Stomach smooth muscle (tissue), 2 donors: ENCODE measurements around the gene IRF2BP1.

ENCODE experiments used
- H3K27ac ChIP-seq: one replicate; pipeline ENCODE4 v1.7.0; 2013; ENCODE audit warnings: mild to moderate bottlenecking, low read length, inconsistent platforms
- H3K27me3 ChIP-seq, 2 donors: one replicate each; pipeline ENCODE4 v1.7.0; 2013; ENCODE audit warnings: low read length in 2 of 2; ENCODE audit not compliant: insufficient read depth in 2 of 2, control insufficient read depth in 1 of 2
- H3K36me3 ChIP-seq, 2 donors: one replicate each; pipeline ENCODE4 v1.7.0; 2013; ENCODE audit warnings: low read length in 2 of 2; ENCODE audit not compliant: control insufficient read depth in 2 of 2, insufficient read depth in 2 of 2
- H3K4me1 ChIP-seq: one replicate; pipeline ENCODE4 v1.7.0; 2013; ENCODE audit warnings: low read length; ENCODE audit not compliant: control insufficient read depth, insufficient read depth
- H3K4me3 ChIP-seq, 2 donors: one replicate each; pipeline ENCODE4 v1.7.0; 2013; ENCODE audit warnings: low read length in 2 of 2
- H3K9ac ChIP-seq, 2 donors: one replicate each; pipeline ENCODE4 v1.7.0; 2013; ENCODE audit warnings: low read length in 2 of 2, mild to moderate bottlenecking in 1 of 2
- H3K9me3 ChIP-seq, 2 donors: one replicate each; pipeline ENCODE4 v1.7.0; 2013; ENCODE audit warnings: low read length in 2 of 2; ENCODE audit not compliant: control insufficient read depth in 2 of 2
- donor health status: healthy.
- donor health status: Pancreatic carcinoma.

IRF2BP1 gene

DNA sequence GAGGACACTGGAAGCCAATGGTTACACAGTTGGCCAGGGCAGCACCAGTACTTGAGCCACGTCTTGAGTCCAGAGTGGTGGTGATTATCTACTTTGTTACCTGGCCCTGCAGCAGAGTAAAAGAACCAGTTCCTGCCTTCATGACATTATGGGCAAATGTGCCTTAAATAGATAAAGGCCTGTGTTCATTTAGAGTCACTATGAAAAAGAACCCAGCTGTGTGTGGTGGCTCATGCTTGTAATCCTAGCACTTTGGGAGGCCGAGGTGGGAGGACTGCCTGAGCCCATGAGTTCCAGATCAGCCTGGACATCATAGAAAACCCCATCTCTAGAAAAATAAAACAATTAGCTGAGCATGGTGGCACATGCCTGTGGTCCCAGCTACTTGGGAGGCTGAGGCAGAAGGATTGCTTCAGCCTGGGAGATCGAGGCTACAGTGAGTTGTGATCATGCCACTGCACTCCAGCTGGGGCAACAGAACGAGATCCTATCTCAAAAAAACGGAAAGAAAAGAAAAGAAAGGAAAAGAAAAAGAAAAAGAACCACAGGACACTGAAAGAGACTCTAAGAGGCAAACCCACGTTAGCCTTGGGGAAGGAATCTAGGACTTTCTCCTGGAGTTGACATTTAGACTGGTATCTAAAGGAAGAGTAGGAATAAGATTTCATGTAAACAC is 3.4 kb upstream of the IRF2BP1 start:
- Histone ChIP-seq H3K27ac (no peak overlapping the region), H3K9me3 (no peaks in the 10 kb centered on the region), H3K9ac (no peak overlapping the region), H3K4me3 (no peak overlapping the region), H3K4me1 (peaks cover 23% of the 10 kb centered on the region), H3K27me3 (no peaks in the 10 kb centered on the region), H3K36me3 (peaks cover 0 to 5% of the 10 kb centered on the region in 2 donors)

DNA sequence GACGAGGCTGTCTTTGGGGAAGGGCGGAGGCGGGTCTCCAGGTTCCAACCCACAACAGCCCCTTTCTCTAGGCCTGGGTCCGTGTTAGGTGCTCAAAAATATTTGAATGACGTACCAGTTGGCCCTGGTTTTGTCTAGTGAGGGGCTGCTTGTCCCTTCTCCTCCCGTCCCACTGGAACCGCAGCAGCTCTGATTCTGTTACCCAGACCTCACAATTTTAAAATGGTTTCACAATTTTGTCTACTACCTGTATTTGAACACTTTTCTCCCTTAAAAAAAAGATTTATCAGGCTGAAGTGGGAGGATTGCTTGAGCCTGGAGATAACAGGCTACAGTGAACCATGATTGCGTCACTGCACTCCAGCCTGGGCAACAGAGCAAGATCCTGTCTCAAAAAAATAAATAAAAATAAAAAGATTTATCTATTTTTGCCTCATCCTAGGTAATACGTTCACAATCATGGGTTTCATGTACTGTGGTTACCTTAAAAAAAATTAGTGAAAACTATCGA is 1.3 kb upstream of the IRF2BP1 start:
- Histone ChIP-seq H3K9ac (peak overlapping the region; percentile 82 to 98), H3K9me3 (no peaks in the 10 kb centered on the region), H3K36me3 (peaks cover 0 to 5% of the 10 kb centered on the region in 2 donors), H3K27me3 (no peaks in the 10 kb centered on the region), H3K4me3 (peak overlapping the region; percentile 67 to 83), H3K4me1 (peaks cover 43% of the 10 kb centered on the region), H3K27ac (peak overlapping the region; percentile 93)

DNA sequence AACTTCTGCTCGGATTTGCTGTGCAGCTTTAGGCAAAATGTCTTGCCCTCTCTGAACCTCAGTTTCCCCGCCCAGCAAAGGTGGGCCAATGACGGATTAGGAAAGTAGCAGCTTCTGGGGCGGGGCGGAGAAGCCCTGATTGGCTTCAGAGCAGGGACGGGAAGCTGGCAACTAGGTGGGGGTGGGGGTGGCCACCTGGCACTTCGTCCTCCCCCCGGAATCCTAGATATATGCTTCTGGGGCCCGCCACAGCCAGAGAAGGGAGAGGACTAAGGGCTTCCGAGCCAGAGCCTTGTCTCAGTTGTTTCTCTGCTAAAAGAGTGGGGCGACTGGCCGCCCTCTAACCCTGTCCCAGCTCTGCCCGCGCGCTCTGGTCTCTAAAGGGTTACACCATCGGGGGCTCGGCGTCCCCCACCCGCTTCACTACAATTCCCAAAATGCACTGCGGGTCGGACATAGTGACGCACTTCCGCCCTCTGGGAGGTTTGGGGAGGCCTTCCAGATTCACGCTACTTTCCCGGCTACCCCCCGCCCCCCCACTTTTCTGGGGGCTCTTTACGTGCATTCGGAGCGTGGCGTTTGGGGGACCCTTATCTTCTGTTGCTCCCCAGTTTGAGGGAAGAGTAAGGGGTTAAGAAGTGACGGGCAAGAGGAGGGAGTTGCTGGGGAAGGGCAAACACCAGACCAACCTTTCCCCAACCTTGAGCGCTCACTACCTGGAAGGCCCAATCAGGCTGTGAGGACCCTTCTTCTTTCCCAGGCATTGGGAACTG is 672 bp upstream of the IRF2BP1 start:
- H3K4me1 ChIP-seq: peaks cover 46% of the 10 kb centered on the region
- H3K27me3 ChIP-seq: no peaks in the 10 kb centered on the region
- H3K9ac ChIP-seq: peak overlapping the region; percentile 82 to 98
- peak overlapping the region; percentile 67 to 83 for H3K4me3 ChIP-seq
- H3K9me3 ChIP-seq: no peaks in the 10 kb centered on the region
- H3K27ac ChIP-seq: peak overlapping the region; percentile 93
- peaks cover 0 to 5% of the 10 kb centered on the region in 2 donors for H3K36me3 ChIP-seq

DNA sequence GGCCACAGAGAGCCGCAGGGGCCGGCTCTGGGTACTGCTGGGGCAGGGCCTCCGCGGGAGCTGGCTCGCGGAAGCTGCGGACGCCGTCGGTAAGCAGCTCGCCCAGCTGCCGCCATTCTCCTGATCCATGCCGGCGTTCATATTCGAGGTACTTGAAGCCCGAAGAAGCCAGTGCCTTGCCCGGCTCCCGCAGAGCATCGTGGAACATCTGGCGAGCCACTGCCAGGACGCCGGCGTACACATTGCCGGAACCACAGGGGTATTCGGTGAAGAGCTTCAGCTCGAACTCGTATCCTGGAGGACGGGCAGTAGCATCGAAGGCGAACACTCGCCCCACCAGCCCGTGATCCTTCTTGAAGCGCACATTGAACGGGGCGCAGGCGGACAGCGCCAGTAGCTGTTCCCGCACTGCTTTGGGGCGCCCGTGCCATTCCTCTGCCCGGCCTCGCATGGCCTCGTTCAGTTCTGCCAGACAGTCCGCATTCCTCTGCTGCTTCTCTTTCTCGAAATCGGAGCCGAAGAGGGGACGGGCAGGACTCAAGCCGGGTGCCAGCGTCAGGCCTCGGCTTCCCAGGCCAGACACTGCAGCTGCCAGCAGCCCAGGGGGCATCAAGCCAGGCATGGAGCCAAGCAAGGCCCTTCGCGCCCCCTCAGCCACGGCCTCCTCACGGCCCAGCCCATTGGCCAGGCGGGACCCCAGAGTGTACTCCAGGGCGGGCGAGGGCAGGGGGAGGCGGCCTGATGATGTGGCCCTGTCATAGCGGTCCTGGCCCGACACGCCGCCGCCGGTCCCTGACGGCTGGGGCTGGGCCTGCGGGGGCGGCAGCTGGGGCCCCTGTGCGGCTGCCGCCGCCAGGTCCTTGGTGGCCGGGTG is 1.0 kb downstream of the IRF2BP1 start:
- no peaks in the 10 kb centered on the region for H3K9me3 ChIP-seq
- H3K9ac ChIP-seq: peak overlapping the region; percentile 69 to 82
- H3K4me3 ChIP-seq: peak overlapping the region; percentile 66 to 83
- no peaks in the 10 kb centered on the region for H3K27me3 ChIP-seq
- H3K36me3 ChIP-seq: peaks cover 0 to 2% of the 10 kb centered on the region in 2 donors
- peak overlapping the region; percentile 93 for H3K27ac ChIP-seq
- H3K4me1 ChIP-seq: peaks cover 46% of the 10 kb centered on the region

DNA sequence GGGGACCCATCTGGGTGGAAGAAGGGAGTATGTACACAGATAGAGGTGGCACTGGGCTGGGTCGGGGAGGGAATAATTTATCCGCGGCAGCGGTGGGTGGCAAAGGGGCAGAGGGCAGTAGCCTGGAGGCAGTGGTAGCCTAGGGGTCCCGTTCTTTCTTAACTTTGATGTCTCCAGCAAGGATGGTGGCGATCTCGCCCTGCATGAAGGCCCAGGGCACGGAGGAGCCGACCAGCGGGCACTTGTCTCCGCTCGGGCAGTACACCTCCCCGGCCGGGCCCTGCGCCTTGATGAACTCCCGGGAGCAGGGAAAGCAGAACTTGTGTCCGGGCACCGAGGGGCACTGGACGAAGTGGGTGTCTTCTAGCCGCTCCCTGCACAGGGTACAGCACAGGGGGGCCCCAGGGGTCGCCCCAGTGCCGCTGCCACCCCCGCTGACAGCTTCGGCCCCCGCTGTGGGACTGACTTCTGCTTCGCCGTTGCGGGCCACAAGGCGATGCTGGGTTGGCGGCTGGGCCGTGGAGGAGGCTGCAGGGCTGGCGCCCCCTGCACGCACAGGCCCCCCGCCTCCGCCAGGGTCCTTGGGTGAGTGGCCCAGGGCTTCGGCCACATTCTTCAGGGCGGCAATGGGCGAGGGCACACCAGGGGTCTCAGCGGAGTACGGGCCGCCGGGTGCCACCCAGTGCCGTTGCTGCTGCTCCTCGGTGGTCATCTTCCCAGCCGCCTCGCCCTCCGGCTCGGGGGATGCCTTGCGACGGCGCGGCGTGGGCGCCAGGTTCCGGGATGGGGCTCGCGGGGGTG is 1.9 kb downstream of the IRF2BP1 start:
- no peak overlapping the region for H3K27ac ChIP-seq
- H3K36me3 ChIP-seq: peaks cover 0 to 2% of the 10 kb centered on the region in 2 donors
- peaks cover 46% of the 10 kb centered on the region for H3K4me1 ChIP-seq
- H3K4me3 ChIP-seq: peak overlapping the region in 1 of 2 donors; percentile 44
- H3K27me3 ChIP-seq: peaks cover 0 to 2% of the 10 kb centered on the region in 2 donors
- no peak overlapping the region for H3K9ac ChIP-seq
- H3K9me3 ChIP-seq: no peaks in the 10 kb centered on the region

DNA sequence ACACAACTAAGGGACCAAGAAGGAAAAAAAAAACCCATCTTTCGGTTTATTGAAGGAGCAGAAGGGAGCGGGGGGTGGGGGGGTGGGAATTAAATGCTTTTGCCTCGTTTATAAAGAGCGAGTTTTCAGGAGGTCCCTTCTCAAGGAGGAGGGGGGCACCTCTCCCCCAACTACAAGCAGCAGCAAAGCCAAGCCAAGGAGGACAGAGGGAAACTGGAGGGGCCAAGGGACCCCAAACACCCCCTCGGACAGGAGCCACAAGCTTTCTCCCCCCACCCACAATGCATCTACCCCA is 2.4 kb downstream of the IRF2BP1 start:
- Histone ChIP-seq H3K4me3 (peak overlapping the region in 1 of 2 donors; percentile 44), H3K36me3 (peaks cover 0 to 2% of the 10 kb centered on the region in 2 donors), H3K9ac (no peak overlapping the region), H3K4me1 (peaks cover 46% of the 10 kb centered on the region), H3K27me3 (peaks cover 0 to 2% of the 10 kb centered on the region in 2 donors), H3K27ac (no peak overlapping the region), H3K9me3 (no peaks in the 10 kb centered on the region)

DNA sequence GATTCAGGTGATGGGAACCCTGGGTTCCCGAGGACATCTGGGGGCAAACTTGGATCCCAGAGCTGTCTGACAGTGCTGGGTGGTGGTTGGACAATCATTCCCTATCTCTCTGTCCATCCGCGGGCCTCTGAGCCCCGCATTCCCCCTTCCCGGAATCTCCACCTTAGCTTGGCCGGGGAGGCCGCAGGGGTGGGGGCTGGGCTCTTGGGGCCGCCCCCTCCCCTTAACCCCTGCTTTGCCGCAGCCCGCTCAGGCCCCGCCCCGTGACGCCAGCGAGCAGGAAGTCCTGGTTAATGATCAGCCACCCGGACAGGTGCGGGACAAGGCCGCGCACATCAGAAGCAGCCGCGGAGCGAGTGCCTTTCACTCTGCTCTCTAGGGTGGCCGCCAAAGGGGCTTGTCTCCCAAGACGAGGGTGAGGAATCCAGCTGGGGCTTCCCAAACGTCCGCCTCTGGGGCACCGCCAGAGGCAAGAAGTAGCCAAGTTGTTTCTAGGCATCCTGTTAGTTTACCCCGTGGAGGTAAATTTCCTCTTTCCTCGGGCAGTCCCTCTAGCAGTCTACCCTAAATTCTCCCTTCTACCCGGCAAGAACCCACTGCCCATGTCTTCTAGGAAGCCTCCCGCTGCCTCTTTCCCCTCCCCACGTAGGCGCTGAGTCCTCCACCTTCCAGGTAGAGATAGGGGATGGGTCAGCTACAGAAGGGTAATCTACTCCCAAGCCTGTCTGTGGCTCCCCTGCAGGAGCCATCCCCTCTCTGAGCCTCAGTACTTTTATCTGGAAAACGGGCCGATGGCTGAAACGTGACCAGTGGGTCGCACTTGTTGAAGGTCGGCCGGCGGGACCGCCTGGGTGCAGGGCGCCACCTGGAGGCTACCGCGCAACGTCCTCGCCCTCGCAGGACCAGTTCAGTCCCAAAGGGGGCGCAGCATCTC is 3.0 kb downstream of the IRF2BP1 start:
- Histone ChIP-seq H3K9me3 (no peaks in the 10 kb centered on the region), H3K27ac (no peak overlapping the region), H3K36me3 (peaks cover 0 to 2% of the 10 kb centered on the region in 2 donors), H3K4me1 (peaks cover 46% of the 10 kb centered on the region), H3K4me3 (peak overlapping the region; percentile 25 to 60), H3K9ac (peak overlapping the region; percentile 50 to 62), H3K27me3 (peaks cover 0 to 6% of the 10 kb centered on the region in 2 donors)

DNA sequence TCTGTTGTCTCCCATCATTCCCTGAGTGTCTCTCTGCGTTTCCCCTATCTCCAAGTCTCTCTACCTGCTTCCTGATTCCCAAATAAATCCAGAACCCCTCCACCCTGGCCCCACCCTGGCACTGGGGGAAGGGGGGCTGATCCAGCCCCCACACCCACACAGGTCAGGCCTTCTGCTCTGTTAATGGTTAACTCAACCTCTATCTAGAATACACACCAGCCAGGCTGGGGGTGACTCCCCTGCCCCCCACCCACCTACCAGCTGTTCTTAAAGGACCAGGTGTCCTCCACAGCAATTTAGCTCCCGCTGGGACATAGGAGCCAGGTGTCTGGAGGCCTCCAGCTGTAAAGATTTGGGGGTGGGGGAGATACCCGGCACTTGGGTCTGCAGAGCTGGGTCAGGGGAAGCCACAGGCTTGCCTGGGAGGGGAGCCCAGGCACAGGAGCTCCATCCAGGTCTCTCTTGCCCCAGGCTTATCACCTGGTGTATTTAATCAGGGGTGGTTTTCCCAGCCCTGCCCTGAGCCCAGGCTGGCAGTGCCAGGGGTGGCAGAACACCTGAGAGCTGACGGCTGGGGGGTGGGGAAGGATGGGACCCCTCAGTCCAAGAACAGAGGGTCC is 3.9 kb downstream of the IRF2BP1 start:
- H3K27ac ChIP-seq: no peak overlapping the region
- H3K4me1 ChIP-seq: peaks cover 45% of the 10 kb centered on the region
- H3K27me3 ChIP-seq: peaks cover 0 to 10% of the 10 kb centered on the region in 2 donors
- H3K9ac ChIP-seq: peak overlapping the region; percentile 50 to 62
- H3K9me3 ChIP-seq: no peaks in the 10 kb centered on the region
- H3K36me3 ChIP-seq: peaks cover 0 to 2% of the 10 kb centered on the region in 2 donors
- H3K4me3 ChIP-seq: peak overlapping the region in 1 of 2 donors; percentile 60
